GM19324 (cell line): ENCODE measurements around the gene APOBEC3H.

Source experiments
- ATAC-seq: cut with Tn5 transposase; IDR thresholded peaks from one replicate; pipeline ENCODE4 v1.9.1; 2021; ENCODE audit warnings: mild to moderate bottlenecking, moderate library complexity; ENCODE audit not compliant: unreplicated experiment, low FRiP score

APOBEC3H gene

GRCh38 chr22:39106326-39106725 is 9.3 kb downstream of the APOBEC3H start:
- no peak for ATAC-seq

- no peak for ATAC-seq
These were observed 11.4 kb downstream of the APOBEC3H start for GRCh38 chr22:39108487-39108886.

DNA sequence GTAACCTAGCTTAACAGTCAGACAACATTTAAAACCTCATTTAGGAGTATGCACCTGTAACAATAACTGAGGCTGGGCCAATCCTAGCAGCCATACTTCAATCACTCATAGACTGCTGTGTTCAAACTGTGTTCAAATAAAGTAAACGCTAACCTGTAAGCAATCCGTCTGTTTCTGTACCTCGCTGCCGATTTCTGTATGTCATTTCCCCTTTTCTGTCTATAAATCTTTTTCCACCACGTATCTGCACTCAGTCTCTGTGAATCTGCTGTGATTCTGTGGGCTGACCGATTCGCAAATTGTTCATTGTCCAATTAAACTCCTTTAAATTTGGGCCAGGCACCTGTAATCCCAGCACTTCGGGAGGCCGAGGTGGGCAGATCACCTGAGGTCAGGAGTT is 12.3 kb downstream of the APOBEC3H start:
- ATAC-seq: no peak

DNA sequence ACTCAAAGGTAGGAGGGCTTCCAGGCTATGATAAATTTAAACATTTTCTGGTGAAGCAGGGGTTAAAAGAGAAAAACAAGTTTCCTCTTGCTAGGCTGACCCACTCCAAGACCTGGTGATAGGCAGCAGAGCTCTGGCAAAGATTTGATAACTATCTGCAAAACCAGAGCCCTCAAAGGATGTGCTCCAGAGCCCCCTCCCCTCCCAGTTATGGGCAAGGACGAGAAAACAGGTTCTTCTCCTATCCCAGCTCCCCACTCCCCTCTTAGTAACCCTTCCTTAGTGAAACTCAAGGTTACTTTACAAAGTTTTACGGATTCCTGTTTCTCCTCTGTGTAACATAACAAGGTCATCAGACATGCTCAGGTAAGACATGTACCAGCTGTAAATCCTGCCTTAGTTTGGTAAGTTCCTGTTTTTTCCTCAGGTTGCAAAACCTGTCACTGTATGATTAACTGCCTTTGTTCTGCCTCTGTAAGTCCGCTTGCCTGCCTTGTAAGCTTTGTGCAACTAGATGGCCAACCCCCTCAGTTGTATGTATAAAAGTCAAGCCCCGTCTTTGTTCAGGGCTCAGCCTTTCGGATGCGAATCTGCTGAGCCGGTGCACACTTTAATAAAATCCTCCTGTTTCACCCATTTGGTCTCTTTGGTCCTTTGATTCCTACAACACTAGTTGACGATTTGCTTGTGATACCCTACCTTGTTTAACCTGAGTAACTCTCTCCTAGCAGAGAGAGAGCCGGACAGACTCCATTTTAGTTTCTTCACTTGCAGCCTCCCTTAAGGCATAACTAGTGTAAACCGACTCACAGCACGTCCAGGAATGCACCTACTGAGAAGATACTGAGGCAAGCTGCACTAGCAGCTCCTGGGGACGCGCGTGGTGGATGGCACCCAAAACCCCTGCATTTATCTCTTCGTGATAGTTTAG is 13.9 kb downstream of the APOBEC3H start:
- no peak for ATAC-seq

DNA sequence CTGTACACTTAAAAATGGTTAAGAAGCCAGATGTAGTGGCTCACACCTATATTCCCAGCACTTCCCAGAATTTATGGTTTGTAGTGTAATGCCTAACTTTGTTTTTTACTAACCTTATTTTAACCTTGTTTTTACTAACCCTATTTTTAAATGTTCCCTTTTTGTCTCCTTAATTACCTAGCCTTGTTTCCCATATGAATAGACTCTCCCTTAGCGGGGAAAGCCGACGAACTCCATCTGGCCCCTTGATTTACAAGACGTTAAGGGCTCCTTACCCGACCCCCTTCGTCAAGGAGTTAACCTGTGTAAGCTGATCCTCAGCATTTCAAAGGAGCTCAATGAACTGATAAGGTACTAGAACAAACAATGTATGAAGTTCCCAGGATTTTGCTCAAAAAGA is 17.1 kb downstream of the APOBEC3H start:
- ATAC-seq: no peak

DNA sequence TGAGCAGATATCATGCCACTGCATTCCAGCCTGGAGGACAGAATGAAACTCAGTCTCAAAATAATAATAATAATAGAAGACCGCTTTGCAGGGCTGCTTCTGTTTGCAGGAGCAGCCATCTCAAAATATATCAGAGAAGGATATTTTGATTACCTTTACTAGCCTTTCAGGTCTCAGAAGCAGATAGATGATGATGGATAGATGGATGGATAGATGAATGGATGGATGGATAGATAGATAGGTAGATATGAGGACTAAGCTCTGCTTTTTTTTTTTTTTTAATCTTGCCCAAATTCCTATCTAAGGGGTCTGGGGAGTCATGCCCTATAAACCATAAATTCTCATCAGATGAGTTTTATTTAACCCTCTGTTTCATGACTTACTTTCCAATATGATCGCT is 18.5 kb downstream of the APOBEC3H start:
- no peak for ATAC-seq

GRCh38 chr22:39115977-39116621 is 19.1 kb downstream of the APOBEC3H start:
- ATAC-seq: no peak

DNA sequence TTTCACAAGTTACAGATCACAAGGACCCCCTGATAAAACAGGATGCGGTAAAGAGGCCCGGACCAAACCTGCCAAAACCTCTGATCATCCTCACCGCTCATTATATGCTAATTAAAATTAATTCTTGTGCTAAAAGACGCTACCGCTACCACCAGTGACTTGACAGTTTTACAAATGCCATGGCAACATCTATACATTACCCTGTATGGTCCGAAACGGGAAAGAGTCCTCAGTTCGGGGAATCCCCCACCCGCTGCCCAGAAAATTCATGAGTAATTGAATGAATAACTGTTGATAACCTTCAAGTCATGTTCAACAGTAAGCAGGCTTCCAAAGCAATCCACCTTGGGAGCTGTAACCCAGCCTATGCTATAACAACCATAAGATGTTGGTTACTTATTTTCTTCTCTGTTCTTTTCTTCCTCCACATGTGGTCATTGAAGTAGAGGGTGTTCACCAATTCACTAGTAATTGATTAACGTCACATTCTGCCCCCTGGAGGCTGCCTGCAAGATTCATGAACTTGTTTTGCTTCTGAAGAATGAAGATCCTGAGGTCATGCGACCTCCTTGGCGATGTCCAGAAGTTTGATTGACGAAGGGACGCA is 20.6 kb downstream of the APOBEC3H start:
- ATAC-seq: peak; percentile 40

GRCh38 chr22:39120983-39121382 is 23.9 kb downstream of the APOBEC3H start:
- no peak for ATAC-seq

GRCh38 chr22:39122772-39123470 is 25.9 kb downstream of the APOBEC3H start:
- ATAC-seq: no peak

GRCh38 chr22:39123751-39124581 is 26.9 kb downstream of the APOBEC3H start:
- ATAC-seq: no peak

DNA sequence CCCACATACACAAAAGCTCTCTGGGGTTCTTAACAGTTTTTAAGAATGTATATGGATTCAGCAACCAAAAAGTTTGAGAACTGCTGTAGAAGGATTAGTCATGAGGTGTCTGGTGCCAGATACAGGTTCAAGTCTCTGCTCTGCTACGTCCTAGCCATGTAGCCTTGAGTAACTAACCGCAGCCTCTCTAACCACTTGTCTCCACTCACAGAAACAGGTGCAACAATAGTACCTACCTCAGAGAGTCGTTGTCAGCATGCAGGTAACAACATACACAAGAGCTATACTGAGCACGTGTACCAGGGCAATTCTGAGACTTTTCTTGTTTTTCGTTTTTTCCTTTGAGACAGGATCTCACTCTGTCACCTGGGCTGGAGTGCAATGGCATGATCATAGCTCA is 28.6 kb downstream of the APOBEC3H start:
- ATAC-seq: no peak

DNA sequence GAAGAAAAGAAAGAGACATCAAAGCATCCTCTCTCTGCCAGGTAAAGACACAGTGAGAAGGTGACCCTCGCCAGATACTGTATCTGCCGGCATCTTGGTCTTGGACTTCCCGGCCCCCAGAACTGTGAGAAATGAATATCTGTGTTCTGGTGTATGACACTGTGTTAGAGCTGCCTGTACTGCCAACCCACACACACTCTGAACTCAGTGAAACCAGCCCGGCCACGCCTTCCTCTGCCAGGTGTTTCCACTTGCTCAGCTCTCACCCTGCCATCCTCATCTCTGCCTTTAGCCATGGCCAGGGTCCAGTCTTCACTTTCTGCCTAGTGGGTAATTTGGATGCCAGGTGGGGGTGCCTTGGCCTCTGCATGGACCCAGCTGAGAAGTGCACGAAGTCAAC is 31.5 kb downstream of the APOBEC3H start:
- ATAC-seq: no peak

GRCh38 chr22:39129081-39129480 is 32.0 kb downstream of the APOBEC3H start:
- no peak for ATAC-seq

DNA sequence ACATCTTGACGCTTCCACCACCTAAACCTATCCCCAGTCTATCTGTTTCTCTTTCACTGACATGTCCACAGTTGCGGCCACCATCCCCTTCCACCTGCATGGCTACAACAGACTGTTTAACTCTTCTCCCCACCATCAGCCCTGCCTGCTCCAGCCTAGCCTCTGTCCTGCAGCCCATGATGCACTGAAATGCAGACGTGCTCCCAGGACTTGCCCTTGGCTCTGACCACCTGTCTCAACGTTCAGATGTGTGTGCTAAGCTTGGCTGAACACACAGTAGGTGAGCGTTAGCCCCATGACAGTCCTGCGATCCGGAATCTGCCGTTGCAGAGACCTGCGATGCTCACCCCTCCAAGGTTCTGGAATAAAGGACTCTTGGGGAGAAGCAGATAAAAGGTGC is 32.7 kb downstream of the APOBEC3H start:
- no peak for ATAC-seq

GRCh38 chr22:39130152-39130704 is 33.2 kb downstream of the APOBEC3H start:
- no peak for ATAC-seq

GRCh38 chr22:39130892-39131855 is 34.1 kb downstream of the APOBEC3H start:
- no peak for ATAC-seq

- no peak for ATAC-seq
These were observed 35.2 kb downstream of the APOBEC3H start for GRCh38 chr22:39132281-39132680.
